DMS 273 (cell line): ENCODE data around the gene DAZAP1.

ENCODE experiments used
- DNase-seq: peaks from one replicate; lab custom pipeline; 2025; ENCODE audit not compliant: unreplicated experiment; lab: John Stamatoyannopoulos, UW

Gene DAZAP1

GRCh38 chr19:1407528-1408299, at the start of gene DAZAP1:
Gene DAZAP1 (plus strand): TSS chr19:1407586. CDS start chr19:1407774, 188 bp downstream.
- DNase-seq, result no peak

DNA sequence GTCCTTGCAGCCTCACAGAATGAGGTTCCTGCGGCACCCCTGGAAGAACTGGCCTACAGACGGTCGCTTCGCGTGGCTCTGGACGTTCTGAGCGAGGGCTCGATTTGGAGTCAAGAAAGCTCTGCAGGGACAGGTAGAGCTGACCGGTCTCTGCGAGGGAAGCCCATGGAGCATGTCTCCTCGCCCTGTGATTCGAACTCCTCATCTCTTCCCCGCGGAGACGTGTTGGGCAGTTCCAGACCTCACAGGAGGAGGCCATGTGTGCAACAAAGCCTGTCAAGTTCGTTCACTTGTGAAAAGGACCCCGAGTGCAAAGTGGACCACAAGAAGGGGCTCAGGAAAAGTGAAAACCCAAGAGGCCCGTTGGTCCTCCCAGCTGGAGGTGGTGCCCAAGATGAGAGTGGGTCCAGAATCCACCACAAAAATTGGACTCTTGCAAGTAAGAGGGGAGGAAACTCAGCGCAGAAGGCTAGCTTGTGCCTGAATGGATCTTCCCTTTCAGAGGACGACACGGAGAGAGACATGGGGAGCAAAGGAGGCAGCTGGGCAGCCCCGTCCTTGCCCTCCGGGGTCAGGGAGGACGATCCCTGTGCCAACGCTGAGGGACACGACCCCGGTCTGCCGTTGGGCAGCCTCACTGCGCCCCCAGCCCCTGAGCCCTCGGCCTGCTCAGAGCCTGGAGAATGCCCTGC, 47.1 kb upstream of the DAZAP1 start:
- DNase-seq, result no peak

DNA sequence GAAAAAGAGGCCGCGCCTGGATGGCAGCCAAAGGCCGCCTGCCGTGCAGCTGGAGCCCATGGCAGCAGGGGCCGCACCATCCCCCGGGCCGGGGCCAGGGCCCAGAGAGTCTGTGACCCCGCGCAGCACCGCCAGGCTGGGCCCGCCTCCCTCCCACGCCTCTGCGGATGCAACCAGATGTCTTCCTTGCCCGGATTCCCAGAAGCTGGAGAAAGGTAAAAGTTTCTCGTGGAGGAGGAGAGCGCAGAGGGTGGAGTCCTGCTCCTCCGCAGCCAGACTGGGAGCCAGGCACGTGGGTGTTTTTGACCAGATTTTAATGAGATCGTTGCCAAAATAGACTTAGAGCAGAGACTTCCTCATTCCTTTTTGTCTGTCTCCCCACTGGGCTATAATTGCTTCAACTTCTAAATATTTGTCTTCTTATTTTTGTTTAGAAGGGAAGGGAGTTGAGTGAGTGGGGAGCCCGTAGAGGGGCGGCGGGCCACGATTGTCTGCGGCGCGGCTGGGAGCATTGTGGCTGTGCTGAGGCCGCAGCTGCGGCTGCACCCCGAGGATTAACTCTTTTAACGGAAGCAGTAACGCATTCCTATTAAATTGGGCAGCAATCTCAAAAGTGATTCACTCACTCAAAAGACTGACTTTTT, 46.4 kb upstream of the DAZAP1 start:
- DNase-seq, result peak; percentile 94

- DNase-seq, result peak; percentile 31
These were observed 45.6 kb upstream of the DAZAP1 start for GRCh38 chr19:1361601-1362386.

DNA sequence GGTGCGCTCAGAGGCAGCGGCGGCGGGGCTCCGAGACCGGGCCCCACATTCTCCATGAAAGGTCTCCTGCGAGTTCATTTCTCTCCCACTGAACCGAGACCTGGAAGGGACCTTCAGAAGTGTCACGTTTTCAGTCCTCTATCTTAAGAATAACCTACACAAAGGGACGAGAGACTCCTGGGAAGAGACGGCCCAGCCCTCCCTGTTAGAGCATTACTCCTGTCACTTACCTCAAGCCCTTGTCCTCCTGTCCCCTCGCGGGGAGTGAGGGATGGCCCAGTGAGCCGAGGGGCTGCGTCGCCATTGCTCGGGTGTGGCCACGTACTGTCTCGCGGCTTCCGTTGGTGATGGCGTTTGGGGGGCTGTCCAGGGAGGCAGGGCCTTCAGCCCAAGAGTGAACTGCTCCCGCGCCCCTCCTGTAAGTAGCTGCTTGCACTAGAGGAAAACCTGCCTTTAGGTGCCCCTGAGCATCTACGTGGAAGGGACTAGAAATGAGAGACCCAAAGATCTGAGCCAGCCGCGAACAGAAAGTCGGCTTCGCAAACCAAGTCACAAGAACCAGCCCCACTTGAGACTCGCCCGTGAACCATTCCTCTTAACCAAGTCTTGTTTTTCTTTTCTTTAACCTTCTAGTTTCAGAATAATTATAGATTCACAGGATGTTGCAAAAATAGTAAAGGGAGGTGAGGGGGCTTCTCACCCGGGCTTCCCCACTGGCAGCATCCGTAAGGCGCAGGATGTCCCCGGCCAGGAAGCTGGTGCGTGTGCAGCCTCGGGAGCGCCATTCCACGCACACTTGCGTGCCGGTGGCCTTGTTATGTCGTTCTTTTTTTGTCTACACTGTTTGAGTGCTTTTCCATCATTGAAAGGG, 44.8 kb upstream of the DAZAP1 start:
- DNase-seq, result no peak

GRCh38 chr19:1363599-1363998, 43.8 kb upstream of the DAZAP1 start:
- no peak for DNase-seq

DNA sequence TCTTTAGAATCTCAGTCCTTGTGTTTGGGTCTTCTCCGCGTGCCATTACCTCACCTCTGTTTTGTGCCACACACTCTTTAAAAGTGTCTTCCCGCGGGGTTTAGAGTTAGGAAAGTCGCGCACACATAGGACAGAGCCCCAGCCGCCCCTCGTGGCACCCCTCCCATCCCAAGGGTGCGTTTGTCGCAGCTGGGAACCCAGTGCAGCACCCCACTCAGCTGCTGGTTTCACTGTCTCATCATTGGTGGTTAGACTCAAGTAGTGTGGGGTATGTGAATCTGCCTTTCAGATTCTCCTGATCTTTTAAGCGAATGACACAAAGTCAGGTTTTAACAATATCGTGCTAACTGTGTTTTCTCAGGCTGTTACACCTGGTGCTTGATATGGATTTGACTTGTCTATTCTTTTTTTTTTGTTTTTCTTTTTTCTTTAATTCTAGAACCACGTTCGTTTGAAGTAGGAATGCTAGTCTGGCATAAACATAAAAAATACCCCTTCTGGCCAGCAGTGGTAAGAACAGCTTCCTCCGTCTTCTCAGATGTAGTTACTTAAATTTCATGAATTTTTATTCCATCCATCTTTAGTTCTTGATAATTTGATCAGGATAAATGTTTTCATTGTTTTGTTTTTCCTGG, 43.2 kb upstream of the DAZAP1 start:
- DNase-seq, result no peak

DNA sequence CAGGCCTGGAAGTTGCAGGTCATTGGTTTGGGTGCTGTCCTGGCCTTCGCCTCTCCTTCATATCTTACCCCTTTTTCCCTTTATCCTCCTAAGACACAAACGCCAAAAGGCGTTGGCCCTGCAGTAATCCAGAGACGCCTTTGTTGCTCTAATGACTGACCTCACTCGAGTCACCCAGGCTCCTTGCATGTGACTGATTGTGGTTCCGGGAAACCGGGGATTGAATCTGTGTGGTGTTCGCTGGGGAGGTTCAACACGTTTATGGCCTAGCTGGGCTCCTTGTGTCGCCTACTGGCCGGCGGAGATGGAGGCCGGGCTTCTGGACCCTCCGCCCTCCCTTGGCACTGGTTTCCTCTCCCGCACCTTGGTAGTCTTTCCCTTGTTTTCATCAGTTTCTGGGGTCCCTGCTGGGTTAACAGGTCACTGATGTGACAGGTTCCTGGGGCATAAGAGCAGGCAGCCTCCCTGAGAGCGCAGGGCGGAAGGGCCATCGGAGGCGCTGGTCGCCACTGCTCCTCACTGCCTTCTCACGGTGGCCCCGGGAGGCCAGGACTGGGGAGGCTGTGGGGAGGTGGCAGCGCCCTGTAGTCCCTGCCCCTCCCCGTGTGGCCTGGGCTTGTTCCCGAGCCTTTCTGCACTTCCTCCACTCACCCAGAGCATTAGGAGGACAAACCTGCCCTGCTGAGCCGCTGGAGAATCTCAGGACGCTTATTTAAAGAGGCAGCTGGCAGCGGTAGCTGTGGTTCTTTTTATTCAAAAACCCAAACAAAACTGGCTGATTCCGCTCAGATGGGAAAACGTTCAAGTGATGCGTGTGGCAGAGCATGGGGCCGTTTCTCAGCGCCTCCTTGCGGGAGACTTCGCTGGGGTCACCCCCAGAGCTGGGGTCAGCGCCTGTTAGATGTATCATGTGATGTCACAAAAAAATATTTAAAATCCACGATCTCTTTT, 41.8 kb upstream of the DAZAP1 start:
- no peak for DNase-seq

- no peak for DNase-seq
These were observed 41.1 kb upstream of the DAZAP1 start for GRCh38 chr19:1366296-1366695.

GRCh38 chr19:1366899-1367870, 40.2 kb upstream of the DAZAP1 start:
- no peak for DNase-seq

DNA sequence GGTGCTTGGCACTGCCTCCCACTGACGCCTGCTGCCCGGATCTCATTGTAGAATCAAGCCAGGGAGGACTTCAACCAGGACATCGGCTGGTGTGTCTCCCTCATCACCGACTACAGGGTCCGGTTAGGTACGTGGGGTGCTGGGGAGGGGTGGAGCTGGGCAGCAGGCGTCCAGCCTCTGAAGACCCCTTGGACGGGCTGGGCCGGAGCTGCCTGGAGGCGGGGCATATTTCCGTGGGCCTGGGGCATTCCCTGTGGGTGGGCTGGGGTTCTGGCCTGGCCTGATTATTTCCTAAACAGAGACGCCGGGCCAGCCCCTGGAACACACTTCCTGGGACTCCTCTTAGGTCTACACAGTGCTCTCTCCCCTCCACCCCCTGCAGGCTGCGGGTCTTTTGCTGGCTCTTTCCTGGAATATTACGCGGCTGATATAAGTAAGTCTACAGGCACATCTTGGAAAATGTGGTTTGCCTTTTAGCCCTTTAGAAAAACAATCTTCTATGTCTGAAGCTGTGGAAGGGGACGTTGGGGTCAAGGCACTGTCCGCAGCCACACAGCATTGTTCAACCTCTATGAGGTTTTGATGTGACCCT, 38.1 kb upstream of the DAZAP1 start:
- DNase-seq, result no peak

- no peak for DNase-seq
These were observed 36.6 kb upstream of the DAZAP1 start for GRCh38 chr19:1370579-1371361.

- DNase-seq, result no peak
These were observed 34.3 kb upstream of the DAZAP1 start for GRCh38 chr19:1373042-1373533.

DNA sequence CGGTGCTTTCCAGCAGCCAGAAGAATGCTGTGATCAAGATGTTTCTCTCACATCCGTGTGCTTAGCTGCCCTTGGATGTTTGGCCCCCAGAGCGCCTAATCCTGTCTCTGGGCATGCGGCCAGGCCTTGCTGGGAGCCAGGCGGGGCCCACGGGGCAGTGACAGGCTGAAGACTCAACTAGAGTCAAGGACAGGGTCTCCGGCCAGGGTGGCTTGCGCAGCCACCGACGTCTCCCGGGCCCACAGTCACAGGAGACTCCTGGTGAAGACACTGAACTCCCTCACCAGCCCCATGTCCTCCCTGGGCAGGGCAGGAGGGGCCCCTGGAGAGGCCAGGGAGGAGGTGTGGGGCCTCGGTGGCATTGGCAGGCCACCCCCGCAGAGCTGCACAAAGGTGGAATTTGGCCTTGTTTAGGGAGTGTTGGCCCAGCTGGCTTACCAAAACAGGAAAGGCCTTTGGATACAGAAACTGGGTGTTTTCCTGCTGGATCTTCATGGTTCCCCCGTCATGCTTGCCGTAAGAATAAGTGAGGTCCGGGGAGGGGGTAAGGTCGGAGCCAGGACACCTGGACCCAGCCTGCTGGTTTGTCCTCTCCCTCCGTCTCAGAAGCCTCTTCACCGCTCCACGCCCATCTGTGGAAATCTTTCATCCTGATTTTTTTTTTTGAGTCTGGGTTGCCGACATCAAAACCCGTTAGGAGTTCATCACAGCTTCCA, 33.7 kb upstream of the DAZAP1 start:
- DNase-seq, result peak; percentile 64

GRCh38 chr19:1374250-1374577, 33.2 kb upstream of the DAZAP1 start:
- no peak for DNase-seq

DNA sequence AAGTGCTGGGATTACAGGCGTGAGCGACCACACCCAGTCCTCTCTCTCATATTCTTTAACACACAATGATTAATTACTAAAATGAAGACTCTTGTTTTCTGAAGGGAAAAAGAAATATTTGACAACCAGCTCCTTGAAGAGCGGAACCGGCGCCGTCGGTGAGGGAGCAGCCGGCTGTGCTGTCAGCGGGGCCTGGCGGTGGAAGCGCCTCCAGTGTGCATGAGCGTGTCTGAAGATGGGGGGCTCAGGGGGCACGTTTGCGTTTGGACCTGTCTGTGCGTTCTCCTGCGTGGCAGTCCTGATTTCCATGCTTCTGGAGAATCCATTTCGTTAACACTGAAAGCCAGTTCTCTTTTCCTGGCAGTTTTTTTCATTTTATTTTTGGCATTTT, 31.0 kb upstream of the DAZAP1 start:
- DNase-seq, result no peak
